Hippocampal formation (tissue), 2 donors: ENCODE results near the gene VEGFC.

ENCODE experiments used
- DNase-seq, 2 donors: peaks; one replicate each; lab custom pipeline; 2025; lab: John Stamatoyannopoulos, UW

The VEGFC gene

DNA sequence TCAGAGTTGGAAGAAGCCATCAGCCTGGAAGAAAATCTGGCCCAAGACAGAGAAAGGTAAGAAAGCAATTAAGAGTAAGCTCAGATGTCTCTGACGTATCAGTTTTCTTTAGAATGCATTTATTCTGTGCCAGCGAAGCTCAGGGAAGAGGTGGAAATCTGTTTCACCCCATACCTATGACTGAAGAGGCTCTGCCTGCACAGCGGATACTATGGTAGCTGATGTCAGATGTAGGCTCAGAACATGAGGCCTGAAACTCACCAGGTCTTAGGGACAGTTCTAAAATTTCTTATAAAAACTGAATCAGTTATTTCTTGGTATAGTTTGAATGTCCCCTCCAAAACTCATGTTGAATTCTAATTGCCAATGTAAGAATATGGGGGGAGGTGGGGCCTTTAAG lies 30.9 kb downstream of the VEGFC start:
- no peak for DNase-seq

DNA sequence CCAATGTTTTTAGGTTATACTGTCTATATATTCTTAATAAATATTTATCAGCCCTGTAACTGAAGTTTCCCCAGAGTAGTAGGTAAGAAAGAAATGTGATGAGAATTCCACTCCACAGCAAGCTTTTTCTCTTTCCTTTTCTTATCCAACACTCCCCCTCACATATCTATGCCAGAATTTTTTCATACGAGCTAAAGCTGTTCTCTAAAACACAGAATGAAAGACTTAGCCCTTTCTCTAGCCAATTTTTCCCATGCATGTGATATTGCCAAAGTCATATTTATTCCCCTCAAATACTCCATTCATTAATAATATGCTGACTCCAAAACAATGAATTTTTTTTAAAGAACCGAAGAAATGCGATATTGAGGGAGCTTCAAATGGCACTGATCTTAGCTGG lies 32.3 kb downstream of the VEGFC start:
- DNase-seq, result no peak

DNA sequence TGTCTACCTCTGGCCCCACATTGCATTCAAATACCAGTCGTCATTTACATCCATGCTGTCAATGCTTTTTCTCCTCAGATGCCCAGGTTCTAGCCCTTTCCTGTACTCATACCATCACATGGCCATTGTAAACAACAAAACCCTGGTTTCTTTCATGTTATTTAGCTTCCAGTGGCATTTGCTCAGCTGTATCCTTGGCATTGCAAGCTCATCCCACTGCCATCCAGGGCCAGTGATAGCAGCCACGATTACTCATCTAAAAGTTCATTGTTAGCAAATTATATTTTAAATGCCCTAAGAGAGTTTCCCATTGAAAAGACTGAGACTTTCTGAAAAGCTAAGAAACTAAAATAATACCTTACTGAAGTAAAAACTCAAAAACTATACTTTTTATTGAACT lies 34.0 kb downstream of the VEGFC start:
- no peak for DNase-seq

DNA sequence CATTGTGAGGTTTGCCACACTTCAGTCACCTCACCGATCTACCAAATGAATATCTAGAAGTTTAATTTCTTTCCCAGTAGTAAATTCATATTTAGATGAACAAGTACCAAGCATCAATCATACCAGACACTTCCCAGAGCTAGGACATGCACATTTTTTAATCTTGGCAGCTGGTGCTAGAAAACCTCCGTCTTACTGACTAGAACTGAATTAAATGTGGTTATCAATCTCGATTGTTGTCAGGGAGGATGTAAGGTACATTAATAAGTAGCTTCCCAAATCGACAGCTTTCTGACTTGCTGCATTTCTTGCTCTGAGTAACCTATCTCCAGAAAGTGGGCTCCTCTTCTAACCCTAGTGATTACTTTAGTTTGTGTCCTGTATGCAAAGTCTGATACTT lies 34.4 kb downstream of the VEGFC start:
- DNase-seq, result no peak

DNA sequence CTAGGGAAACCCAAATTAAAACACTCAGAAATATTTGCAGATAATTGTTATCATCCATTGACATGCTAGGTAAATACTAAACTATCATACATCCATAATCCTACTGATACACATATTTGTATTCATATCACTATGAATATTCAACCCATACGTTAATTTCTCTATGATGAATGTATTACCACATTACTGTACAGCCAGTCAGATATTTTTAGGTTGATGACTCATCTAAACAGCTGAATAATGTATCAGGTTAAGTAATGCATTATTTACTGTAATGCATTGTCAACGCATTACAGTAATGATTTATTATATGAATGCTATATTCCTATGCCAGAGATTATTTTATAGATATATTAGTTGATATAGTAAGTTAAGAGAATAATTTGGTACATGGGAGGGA lies 37.1 kb downstream of the VEGFC start:
- no peak for DNase-seq

DNA sequence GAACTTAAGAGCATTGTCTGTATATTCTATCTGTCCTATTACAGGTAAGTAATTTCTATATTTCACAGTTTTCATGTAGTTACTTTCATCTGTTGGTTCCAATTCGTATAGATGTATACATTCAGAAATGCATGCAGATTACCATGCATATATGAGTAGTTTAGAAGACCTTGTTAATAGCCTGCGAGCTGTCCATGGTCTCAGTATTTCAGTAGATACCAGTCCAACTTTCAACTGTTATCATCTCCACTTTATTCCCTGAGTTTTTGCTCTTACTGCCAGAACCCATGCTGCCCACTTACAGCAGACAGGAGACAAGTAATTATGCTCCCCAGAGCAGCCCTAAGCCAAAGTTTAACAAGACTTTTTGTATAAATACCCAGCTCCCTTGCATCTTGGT lies 37.7 kb downstream of the VEGFC start:
- no peak for DNase-seq

DNA sequence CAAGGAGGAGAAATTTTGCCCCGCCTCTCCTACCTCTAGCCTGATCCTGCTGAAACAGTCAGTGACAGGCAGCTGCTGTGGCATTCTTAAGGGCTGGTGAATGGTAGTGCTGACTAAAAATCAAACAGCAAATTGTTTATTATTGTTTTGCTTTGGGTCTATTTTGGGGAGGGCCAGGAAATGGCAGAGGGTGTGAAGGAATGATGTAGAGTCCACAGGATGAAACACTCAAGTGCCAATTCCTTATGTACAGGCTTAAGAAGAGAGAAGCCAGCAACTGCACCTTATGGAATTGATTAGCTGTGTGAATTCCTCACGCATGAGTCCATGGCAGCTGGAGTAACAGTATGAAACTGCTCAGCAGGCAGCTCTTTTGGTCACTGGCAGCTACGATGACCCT lies 39.7 kb downstream of the VEGFC start:
- no peak for DNase-seq

DNA sequence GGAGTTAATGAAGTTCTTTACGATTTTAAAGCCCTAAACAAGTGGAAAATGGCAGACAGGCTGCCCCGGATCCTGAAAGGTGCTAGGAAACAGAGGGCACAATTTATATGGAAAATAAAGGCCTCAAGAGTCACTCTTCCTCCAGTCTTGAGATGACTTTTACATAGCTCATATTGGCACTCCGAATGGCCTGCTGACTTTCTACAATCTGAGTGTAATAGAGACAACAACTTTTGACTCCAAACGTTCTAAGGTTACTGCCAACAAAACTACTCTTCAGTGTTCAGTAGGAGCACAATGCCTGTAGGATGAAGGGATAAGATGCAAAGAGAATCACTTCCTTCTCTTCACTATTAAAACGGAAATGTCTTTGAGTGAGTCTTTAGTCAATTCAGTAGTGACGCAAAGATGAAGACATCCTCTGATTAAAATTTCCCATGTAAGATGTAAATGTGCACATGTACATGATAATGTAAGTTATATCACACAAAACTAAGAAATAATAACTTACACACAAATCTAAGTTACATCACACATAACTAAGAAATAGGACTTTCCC lies 40.5 kb downstream of the VEGFC start:
- DNase-seq, result no peak

DNA sequence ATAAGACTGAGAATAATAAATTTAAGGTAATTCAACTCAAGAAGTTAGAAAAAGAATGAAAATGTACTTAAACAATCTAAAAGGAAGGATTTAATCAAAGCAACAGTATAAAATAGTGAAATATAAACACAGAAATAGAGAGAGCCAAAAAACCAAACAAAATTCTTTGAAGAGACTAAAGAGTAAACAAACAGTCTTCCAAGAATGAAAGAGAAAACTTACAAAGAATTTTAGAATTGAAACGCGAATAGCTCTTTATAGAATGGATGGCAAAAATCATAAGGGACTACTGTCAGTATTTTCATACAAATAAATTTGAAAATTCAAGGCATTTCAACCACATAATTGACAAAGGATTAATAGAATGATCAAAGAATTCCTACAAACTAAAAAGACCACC lies 41.7 kb downstream of the VEGFC start:
- no peak for DNase-seq

DNA sequence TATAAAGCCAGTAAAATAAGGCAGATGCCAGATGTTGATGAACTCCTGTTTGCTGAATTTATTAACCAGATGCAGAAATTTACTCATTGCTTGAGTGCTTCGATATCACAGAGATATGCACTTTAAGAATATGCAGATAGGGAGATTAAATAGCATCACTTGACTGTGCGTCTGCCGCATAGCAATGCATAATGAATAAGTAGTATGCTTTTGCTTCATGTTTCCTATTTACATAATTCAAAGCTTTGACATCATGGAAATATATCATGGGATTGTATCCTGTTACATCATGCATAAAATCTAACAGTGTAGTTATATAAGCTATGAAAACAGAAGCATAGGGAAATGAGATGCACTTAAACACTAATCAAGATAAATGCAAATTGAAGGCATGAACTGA lies 45.9 kb downstream of the VEGFC start:
- DNase-seq, result no peak

DNA sequence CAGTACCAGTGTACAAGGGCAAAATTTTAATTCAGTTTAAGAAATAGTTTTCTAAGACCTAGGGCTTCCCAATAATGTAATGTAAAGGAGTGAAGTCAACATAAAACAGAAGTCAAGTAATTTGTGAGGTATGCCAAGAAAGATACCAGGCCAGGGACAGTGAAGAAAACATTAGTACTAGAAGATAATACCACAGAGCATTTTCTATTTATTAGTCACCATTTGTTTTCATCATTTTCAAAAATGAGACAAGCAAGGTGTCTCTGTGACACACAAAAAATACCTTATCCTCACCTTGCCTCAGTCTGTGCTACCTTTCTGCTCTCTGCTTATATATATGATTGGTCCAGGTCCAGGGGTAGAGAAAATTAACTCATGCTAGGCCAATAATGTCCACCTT lies 46.8 kb downstream of the VEGFC start:
- DNase-seq, result no peak

DNA sequence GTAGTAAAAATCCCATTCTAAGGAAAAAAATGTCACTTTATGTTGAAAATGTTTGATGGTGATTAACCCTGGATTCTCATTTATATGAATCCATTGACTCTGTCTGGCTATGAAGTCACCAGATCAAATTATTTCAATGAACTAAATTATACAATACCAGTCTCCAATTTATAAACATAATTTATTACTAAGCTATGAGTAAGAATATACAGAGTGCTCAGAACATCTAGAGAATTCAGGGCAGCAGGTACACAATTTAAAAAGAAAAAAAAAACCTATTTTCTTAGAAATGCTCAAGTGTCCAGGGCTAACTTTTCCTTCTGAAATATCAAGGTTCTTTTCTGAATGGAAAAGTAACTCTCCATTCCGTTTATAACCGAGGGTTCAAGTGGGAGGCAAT lies 48.6 kb downstream of the VEGFC start:
- no peak for DNase-seq

DNA sequence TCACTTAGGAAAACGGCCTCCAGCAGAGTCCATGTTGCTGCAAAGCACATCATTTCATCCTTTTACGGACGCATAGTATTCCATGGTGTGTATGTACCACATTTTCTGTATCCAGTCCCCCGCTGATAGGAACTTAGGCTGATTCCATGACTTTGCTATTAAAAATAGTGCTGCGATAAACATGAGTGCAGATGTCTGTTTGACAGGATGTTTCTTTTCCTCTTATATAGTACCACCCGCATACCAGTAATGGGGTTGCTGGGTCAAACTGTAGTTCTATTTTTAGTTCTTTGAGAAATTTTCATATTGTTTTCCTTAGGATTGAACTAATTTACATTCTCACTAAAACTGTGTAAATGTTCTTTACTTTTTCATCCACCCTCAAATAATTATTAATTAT lies 50.5 kb downstream of the VEGFC start:
- no peak for DNase-seq

DNA sequence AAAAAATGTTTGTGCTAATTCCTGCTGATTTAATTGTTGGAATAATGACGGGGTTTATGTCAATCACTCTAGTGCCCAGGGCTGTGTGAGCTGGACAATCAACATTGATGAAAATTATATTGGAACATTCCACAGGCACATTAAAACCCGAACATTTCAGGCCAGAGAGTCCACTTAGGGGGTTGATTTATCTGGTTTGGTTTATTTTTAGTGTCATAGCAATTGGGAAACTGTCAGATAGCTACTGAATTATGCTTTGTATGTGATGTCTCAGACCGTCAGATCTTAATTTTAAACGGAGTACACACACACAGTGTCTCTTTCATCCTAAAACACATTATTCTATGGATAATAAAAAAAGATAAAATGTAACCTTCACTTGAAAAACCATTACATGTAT lies 51.5 kb downstream of the VEGFC start:
- no peak for DNase-seq

DNA sequence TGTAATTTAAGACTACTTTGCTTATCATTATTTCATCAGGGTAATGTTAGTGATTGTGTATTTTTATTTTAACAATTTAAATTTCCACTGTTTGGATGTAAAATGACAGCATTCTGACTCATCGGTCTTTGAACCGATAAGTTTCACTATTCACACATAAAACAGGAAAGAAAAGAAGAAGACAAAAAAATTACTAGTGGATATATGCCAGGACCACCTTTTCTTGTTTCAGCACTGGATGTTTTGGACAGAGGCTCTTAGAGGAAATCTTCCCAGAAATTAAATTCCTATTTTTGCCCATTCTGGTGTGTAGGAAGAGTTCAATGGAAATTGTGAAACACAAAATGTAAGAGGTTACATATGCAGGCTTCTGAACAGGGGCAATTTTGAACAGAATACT lies 57.4 kb downstream of the VEGFC start:
- no peak for DNase-seq

DNA sequence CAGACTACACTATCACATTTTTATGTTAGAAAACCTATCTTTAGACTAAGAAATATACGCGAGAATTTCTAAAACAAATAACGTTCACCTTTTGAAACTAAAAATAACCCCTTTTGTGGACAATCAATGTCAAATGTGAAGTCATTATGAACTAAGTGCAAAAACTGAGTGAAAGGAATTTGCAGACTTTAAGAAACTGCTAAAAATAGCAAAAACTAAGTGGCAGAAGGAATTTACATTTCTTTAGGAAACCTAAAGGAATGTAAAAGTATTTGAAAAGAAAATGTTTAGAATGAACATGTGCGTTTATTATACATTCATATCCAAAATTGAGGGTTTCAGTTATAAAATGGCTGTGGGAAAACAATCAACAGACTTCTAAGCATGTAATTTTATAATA lies 58.3 kb downstream of the VEGFC start:
- no peak for DNase-seq

DNA sequence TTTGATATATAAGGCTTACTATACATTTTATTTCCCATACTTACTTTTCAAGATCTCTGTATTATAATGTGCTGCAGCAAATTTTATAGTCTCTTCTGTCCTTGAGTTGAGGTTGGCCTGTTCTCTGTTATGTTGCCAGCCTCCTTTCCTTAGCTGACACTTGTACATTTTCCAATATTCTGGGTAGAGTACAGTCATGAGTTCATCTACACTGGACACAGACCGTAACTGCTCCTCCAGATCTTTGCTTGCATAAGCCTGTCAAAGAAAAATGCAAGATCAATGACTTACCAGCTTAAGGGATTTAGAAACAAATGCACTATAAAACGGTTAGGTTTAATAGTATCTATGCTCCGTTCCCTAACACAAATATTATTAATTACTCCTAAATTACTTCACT lies 63.2 kb downstream of the VEGFC start:
- no peak for DNase-seq

DNA sequence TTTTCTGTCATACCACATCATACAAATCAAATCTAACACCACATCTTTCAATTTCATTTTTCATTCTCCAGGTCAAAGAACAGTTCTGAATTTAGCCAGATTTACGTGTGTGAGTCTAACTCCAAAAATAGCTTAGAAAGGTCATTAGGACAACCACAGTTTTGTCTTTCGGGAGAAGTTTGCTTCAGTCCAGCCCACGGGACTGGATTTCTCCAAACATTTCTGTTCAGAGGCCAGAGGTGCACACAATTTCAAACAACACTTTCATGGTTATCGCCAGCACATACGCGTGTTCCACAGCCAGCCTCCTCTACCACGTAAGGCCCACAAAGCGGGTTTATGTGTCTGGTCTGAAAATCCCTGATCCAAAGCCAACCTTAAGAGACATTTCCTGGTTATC lies 65.9 kb downstream of the VEGFC start:
- DNase-seq, result no peak

DNA sequence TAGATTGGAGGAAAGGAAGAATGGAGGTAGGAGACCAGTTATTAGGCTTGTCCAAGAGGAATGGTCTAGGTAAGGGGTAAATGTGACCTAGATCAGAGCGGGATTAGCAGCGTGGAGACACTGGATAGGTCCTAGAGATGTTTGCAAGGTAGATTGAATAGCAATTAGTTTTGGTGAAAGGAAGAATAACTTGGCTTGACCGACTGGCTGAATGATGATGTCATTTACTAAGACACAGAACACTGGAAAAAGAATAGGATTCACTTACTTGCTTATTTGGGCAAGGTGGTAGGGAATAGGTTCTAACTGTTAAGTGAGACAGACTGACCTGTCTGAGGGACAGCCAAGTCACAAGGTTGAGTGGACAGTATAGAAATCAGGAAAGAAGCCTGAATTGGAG lies 71.3 kb downstream of the VEGFC start:
- DNase-seq, result no peak

DNA sequence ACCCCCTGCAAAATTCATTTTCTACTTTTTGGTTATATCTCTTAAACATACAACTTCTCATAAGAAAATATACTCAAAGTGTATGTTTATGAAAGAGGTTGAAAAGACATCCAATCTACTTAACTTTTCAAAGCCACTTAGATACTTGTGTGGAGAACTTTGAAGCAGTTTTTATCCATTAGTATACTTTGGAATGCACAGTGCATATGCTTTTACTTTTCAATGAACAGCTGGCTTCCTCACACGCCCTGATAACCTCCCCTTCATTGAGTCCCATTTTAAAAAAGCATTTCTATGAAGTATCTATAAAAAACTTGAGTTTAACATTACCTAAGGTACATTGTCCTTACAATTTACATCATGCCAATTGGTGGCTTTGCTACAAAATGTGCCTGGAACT lies 73.8 kb downstream of the VEGFC start:
- DNase-seq, result no peak

DNA sequence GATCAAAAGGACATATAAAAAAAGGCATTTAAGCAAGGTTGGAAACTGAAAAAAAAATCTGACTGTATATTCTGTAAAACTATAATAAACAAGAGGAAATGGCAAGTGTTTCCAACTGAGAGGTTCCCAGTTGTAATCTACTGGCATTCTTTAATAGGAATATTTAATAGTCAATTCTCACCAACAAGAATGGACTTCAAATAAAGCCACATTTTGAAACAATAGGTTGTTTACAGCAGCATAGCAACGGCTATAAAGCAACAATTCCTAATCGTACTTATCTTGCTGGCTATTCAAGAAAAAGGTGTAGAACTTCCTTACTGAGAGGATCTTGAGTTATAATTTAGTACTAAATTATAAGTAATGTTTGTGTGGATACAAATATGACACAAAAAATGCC lies 75.5 kb downstream of the VEGFC start:
- no peak for DNase-seq

DNA sequence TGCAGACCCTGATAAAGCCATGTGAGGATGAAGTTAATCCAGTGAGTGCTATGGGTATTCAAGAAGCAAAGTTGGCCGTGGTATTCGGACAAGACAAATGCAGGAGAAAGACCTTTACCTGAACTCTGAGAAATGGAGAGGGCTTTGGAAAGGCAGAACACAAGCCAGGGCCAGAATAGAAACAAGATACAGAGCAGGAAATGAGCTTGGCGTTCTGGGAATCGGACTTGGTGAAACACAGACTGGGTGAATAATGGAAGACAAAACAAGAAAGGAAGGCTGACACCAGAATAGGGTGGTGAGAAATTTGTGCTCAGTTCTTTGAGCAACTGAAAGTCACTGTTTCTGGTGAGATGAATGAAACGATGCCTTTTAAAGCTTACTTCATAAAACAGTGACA lies 83.3 kb downstream of the VEGFC start:
- DNase-seq, result no peak

DNA sequence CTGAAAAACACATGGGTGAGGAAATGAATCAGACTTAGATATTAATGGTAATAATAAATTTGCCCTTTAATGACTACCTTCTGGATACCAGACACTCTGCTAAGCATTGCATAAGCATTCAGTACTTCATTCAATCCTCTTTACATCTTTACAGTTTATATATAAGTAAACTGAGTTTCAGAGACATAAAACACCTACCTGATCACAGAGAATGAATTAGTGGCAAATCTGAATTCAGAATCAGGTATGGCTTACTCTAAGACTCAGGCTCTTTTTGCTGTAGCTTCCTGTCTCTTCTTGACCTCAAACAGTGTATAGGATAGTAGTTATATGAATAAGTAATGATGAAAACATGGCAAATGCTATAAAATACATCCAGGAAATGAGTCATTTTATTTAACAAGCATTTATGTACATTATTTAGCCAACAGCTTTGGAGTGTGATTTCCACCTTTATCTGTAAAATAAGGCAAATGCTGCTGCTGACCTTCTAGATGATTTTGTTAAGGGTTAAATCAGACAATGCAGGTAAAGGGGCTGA lies 83.9 kb downstream of the VEGFC start:
- DNase-seq, result no peak

DNA sequence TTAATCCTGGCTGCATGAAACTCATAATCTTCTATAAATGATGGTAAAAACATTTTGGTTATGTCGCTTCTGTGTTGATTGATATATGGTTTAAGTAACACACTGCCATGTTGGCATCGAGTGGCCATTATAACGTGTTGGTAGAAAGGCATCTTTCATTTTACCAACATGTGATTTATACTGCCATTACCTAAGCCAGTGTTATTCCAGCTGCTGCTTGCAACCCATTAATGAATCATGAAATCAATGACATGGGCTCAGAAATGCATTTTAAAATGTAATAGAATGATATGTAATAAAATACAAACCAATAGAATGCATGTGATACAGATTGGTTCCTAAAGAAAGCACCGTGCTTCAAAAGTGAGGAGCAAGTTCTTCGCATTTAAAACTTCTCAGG lies 102.0 kb downstream of the VEGFC start:
- DNase-seq, result no peak

DNA sequence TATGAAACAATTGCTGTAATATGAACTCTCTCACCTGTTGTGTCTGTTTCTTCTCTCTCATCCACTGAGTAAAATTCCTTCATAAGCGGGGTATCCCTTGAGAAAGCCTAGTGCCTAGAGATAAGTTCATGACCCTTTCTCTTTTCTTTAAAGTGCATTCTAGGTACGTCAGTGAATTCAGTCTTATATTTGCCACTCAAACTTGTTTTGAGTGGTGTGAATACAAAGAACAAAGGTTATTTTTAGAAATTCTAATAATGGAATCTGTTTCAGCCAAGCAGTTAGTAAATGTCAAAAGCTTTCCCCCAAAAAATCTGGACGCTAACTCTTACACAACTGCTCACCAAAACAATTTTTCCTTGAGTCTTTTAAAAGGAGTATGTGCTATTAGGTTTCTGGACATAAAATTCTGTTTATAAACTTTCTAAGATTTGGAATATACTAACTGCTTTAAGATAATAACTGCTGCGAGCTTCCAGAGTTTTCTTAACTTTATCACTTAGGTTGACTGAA lies 112.0 kb downstream of the VEGFC start:
- DNase-seq, result no peak
